DMS 273 (cell line): ENCODE measurements around the gene CUX1.
"Not testable (repeated sequence)": the region's sequence is repeated elsewhere in the genome, so short reads cannot be mapped to it uniquely, and the experiment has no call there.

Experiments used
- DNase-seq: peaks from one replicate; lab custom pipeline; 2025; ENCODE audit not compliant: unreplicated experiment; lab: John Stamatoyannopoulos, UW

Gene CUX1

GRCh38 chr7:102296514-102296913 lies 479.1 kb downstream of the CUX1 start:
- DNase-seq: no peak

- DNase-seq: no peak
These were observed 480.2 kb downstream of the CUX1 start for GRCh38 chr7:102297487-102298218.

- no peak for DNase-seq
These were observed 483.3 kb downstream of the CUX1 start for GRCh38 chr7:102300643-102301221.

- DNase-seq: not testable (repeated sequence)
These were observed 483.9 kb downstream of the CUX1 start for GRCh38 chr7:102301367-102301766.

- DNase-seq: no peak
These were observed 484.6 kb downstream of the CUX1 start for GRCh38 chr7:102302025-102302424.

- peak; percentile 77 for DNase-seq
These were observed 486.4 kb downstream of the CUX1 start for GRCh38 chr7:102303669-102304422.

- no peak for DNase-seq
These were observed 487.2 kb downstream of the CUX1 start for GRCh38 chr7:102304668-102305067.

GRCh38 chr7:102305414-102306268 lies 488.2 kb downstream of the CUX1 start:
- no peak for DNase-seq

GRCh38 chr7:102306916-102307677 lies 489.7 kb downstream of the CUX1 start:
- peak; percentile 54 for DNase-seq

- DNase-seq: peak; percentile 90
These were observed 493.0 kb downstream of the CUX1 start for GRCh38 chr7:102310414-102310815.

GRCh38 chr7:102312317-102312716 lies 494.9 kb downstream of the CUX1 start:
- DNase-seq: no peak

- no peak for DNase-seq
These were observed 496.8 kb downstream of the CUX1 start for GRCh38 chr7:102313997-102314780.

GRCh38 chr7:102317231-102318059 lies 500.0 kb downstream of the CUX1 start:
- DNase-seq: no peak

GRCh38 chr7:102318482-102318971 lies 501.1 kb downstream of the CUX1 start:
- peak; percentile 60 for DNase-seq

GRCh38 chr7:102319671-102320070 lies 502.2 kb downstream of the CUX1 start:
- DNase-seq: no peak

GRCh38 chr7:102320181-102320580 lies 502.8 kb downstream of the CUX1 start:
- no peak for DNase-seq

- no peak for DNase-seq
These were observed 503.4 kb downstream of the CUX1 start for GRCh38 chr7:102320601-102321350.
